Activated CD8-positive, alpha-beta T cell treated with anti-CD3 and anti-CD28 coated beads for 36 hours (primary cell): ENCODE results near the gene SLC46A3. TPM values are rescaled to one million over a fixed set of nuclear protein-coding genes. Genes with fewer than 3 reads are reported as not detected.

Experiments
- ATAC-seq: fragments of 200-7000 bp; cut with Tn5 transposase; one replicate; pipeline ENCODE4 v1.10.0; 2021; ENCODE audit warnings: mild to moderate bottlenecking, moderate library complexity
- CTCF ChIA-PET: fragments of 350-600 bp; sonication (Branson Sonifier 250); formaldehyde crosslinking; loops from one replicate; lab custom pipeline; 2021; ENCODE audit warnings: antibody characterized with exemption; lab: Charles Lee
- POLR2A ChIA-PET: fragments of 350-600 bp; sonication (Branson Sonifier 250); formaldehyde crosslinking; loops from one replicate; lab custom pipeline; 2021; ENCODE audit warnings: antibody characterized with exemption; lab: Charles Lee
- DNase-seq: peaks from one replicate; pipeline ENCODE4 v3.0.0-alpha.2; 2020
- H3K27ac Mint-ChIP-seq: one replicate; pipeline ENCODE4 v1.8.0; 2021; ENCODE audit warnings: mild to moderate bottlenecking, mixed read lengths
- H3K27me3 Mint-ChIP-seq: one replicate; pipeline ENCODE4 v1.8.0; 2021; ENCODE audit warnings: mixed read lengths
- H3K36me3 Mint-ChIP-seq: one replicate; pipeline ENCODE4 v1.8.0; 2021; ENCODE audit warnings: low read depth, mixed read lengths
- H3K4me1 Mint-ChIP-seq: one replicate; pipeline ENCODE4 v1.8.0; 2021; ENCODE audit warnings: low read depth, mixed read lengths
- H3K4me3 Mint-ChIP-seq: one replicate; pipeline ENCODE4 v1.8.0; 2021; ENCODE audit warnings: mild to moderate bottlenecking, moderate library complexity, mixed read lengths
- H3K9me3 Mint-ChIP-seq: one replicate; pipeline ENCODE4 v1.8.0; 2021; ENCODE audit warnings: mixed read lengths
- CTCF ChIP-seq: fragments of 200-600 bp; IDR thresholded peaks from one replicate; pipeline ENCODE4 v1.8.0; 2022; ENCODE audit warnings: antibody characterized with exemption, mild to moderate bottlenecking
- intact Hi-C: fragments of 100-400 bp; cut with micrococcal nuclease; formaldehyde crosslinking; loops from one replicate; pipeline ENCODE4 v1.10.0; 2022
- total RNA-seq, 2 experiments: library from RNA; stranded (reverse); gene quantifications; one replicate each; pipeline ENCODE4 v1.2.3, GENCODE V29; 2021

SLC46A3 gene
- total RNA-seq, 2 experiments from 2014 or later: 3.2 to 3.4 TPM

GRCh38 chr13:28658796-28659620, 59.8 kb downstream of the SLC46A3 start, which contains the start of gene POMP:
Gene POMP, plus strand, starts transcription at chr13:28659130. Its CDS starts 55 bp downstream, at chr13:28659185.
- H3K9me3 Mint-ChIP-seq: no peaks in the 10 kb centered on the region
- H3K36me3 Mint-ChIP-seq: peaks cover 56% of the 10 kb centered on the region
- DNase-seq (peak; percentile 93), ATAC-seq (peak; percentile 89)
- peak within 1 kb of the TSS; percentile 98 for H3K4me3 Mint-ChIP-seq
- no peaks in the 10 kb centered on the region for H3K27me3 Mint-ChIP-seq
- H3K4me1 Mint-ChIP-seq: peaks cover 57% of the 10 kb centered on the region
- intact Hi-C loops: no loop called here
- TF ChIP-seq CTCF: no peak
- POLR2A ChIA-PET: interaction anchor here (0.6 to 1.5 kb wide), 11 partner anchors 9 to 861 kb away, joined by 3 to 7 read pairs (median 3); partner anchors contain the start of gene PAN3
- peak within 1 kb of the TSS; percentile 99 for H3K27ac Mint-ChIP-seq
- CTCF ChIA-PET: interaction anchor here (0.6 to 1.4 kb wide), 3 partner anchors 16 to 520 kb away, joined by 3 read pairs; no protein-coding TSS in a partner anchor

DNA sequence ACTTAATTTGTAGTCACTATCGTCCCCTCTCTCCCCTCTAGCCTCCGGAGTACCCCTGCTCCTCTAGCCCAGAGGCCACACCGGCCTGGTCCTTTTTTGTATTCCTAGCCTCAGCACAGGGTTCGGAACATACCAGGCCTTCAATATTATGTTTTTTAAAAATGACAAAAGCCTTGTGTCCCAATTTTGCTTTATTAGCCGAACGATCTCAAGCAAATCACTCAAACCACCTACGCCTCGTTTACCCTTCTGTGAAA, 60.3 kb downstream of the SLC46A3 start:
- Mint-ChIP-seq H3K36me3 (peaks cover 52% of the 10 kb centered on the region), H3K9me3 (no peaks in the 10 kb centered on the region), H3K4me3 (peak overlapping the region; percentile 98)

GRCh38 chr13:28657784-28658538, 60.8 kb downstream of the SLC46A3 start:
- peak overlapping the region; percentile 98 for H3K4me3 Mint-ChIP-seq
- no peaks in the 10 kb centered on the region for H3K27me3 Mint-ChIP-seq
- CTCF ChIA-PET: interaction anchor here (0.8 to 1.4 kb wide), 2 partner anchors 17 to 519 kb away, joined by 3 read pairs; no protein-coding TSS in a partner anchor
- ATAC-seq (no peak), DNase-seq (no peak)
- peak overlapping the region; percentile 99 for H3K27ac Mint-ChIP-seq
- TF ChIP-seq CTCF: no peak
- intact Hi-C loops: no loop called here
- peaks cover 58% of the 10 kb centered on the region for H3K4me1 Mint-ChIP-seq
- POLR2A ChIA-PET: interaction anchor here (0.6 to 1.9 kb wide), 10 partner anchors 8 to 519 kb away, joined by 3 to 7 read pairs (median 3); partner anchors contain the start of gene PAN3
- H3K36me3 Mint-ChIP-seq: peaks cover 51% of the 10 kb centered on the region
- no peaks in the 10 kb centered on the region for H3K9me3 Mint-ChIP-seq

More for the DNA sequence above, 60.3 kb downstream of the SLC46A3 start:
- no peak for ATAC-seq
- no peak for DNase-seq
- ChIA-PET POLR2A (interaction anchor here (0.6 to 1.5 kb wide), 11 partner anchors 9 to 860 kb away, joined by 3 to 7 read pairs (median 3); partner anchors contain the start of gene PAN3), CTCF (interaction anchor here (0.6 to 1.4 kb wide), 3 partner anchors 17 to 519 kb away, joined by 3 read pairs; no protein-coding TSS in a partner anchor)
- Mint-ChIP-seq H3K27ac (peak overlapping the region; percentile 99), H3K27me3 (no peaks in the 10 kb centered on the region), H3K4me1 (peaks cover 57% of the 10 kb centered on the region)
- intact Hi-C loops: no loop called here
- TF ChIP-seq CTCF: no peak

DNA sequence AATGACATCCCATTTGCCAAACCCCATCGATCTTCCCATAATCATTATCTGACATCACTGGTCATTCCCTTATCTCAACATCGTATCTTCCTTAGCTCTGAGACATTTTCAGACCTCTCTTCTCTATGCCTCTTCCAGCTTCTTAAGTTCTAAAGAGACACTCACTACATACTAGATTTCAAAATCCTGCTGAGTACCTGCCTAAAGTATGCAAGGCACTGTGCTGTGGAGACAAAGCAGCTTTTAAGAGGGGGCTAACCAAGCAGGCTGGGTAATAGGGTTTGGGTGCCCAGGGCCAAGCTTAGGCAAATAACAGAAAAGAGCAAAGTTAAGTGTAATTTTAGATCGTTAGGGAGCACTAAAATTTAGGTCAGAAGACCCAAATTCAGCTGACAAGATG, 63.2 kb downstream of the SLC46A3 start:
- DNase-seq (no peak), ATAC-seq (no peak)
- intact Hi-C loops: no loop called here
- TF ChIP-seq CTCF: no peak
- POLR2A ChIA-PET: no interaction called here
- CTCF ChIA-PET: interaction anchor here (1.0 to 1.1 kb wide), 3 partner anchors 15 to 331 kb away, joined by 3 read pairs; no protein-coding TSS in a partner anchor
- Mint-ChIP-seq H3K9me3 (no peaks in the 10 kb centered on the region), H3K27ac (peak overlapping the region; percentile 15), H3K4me3 (no peak overlapping the region), H3K27me3 (no peaks in the 10 kb centered on the region), H3K36me3 (peaks cover 38% of the 10 kb centered on the region), H3K4me1 (peaks cover 53% of the 10 kb centered on the region)
